NCI-H2029 treated with DMSO at 0.1 percent for 48 hours (cell line): Measurements from ENCODE around the gene CYB5R2.
"Not testable (repeated sequence)": the region's sequence is repeated elsewhere in the genome, so short reads cannot be mapped to it uniquely, and the experiment has no call there.

Experiments
- DNase-seq: peaks from one replicate; lab custom pipeline; 2025; lab: John Stamatoyannopoulos, UW

Gene CYB5R2

GRCh38 chr11:7668911-7669310, 4.4 kb downstream of the CYB5R2 start:
- no peak for DNase-seq

- DNase-seq, result no peak
Observed at GRCh38 chr11:7668464-7668863, 4.8 kb downstream of the CYB5R2 start.

- DNase-seq, result no peak
Observed at GRCh38 chr11:7667460-7667859, 5.8 kb downstream of the CYB5R2 start.

- no peak for DNase-seq
Observed at GRCh38 chr11:7666292-7666866, 6.9 kb downstream of the CYB5R2 start.

- DNase-seq, result peak; percentile 60
Observed at GRCh38 chr11:7665473-7666291, 7.6 kb downstream of the CYB5R2 start.

GRCh38 chr11:7664867-7665266, 8.4 kb downstream of the CYB5R2 start:
- DNase-seq, result no peak

- not testable (repeated sequence) for DNase-seq
Observed at GRCh38 chr11:7663531-7663930, 9.8 kb downstream of the CYB5R2 start.

- no peak for DNase-seq
Observed at GRCh38 chr11:7657306-7658025, 15.8 kb downstream of the CYB5R2 start.

- no peak for DNase-seq
Observed at GRCh38 chr11:7656704-7657103, 16.6 kb downstream of the CYB5R2 start.

GRCh38 chr11:7655253-7656217, 17.8 kb downstream of the CYB5R2 start:
- no peak for DNase-seq

GRCh38 chr11:7654195-7654705, 19.1 kb downstream of the CYB5R2 start:
- DNase-seq, result no peak

GRCh38 chr11:7651700-7652099, 21.6 kb downstream of the CYB5R2 start:
- DNase-seq, result no peak

- no peak for DNase-seq
Observed at GRCh38 chr11:7651140-7651551, 22.2 kb downstream of the CYB5R2 start.

- no peak for DNase-seq
Observed at GRCh38 chr11:7648264-7648663, 25.0 kb downstream of the CYB5R2 start.

- no peak for DNase-seq
Observed at GRCh38 chr11:7646866-7647265, 26.4 kb downstream of the CYB5R2 start.

GRCh38 chr11:7645206-7645605, 28.1 kb downstream of the CYB5R2 start:
- no peak for DNase-seq

GRCh38 chr11:7643314-7643713, 30.0 kb downstream of the CYB5R2 start:
- no peak for DNase-seq

GRCh38 chr11:7642747-7643146, 30.6 kb downstream of the CYB5R2 start:
- DNase-seq, result no peak

- DNase-seq, result no peak
Observed at GRCh38 chr11:7640816-7641215, 32.5 kb downstream of the CYB5R2 start.

GRCh38 chr11:7639643-7640025, 33.7 kb downstream of the CYB5R2 start:
- DNase-seq, result no peak
